Activated CD8-positive, alpha-beta T cell treated with anti-CD3 and anti-CD28 coated beads for 36 hours (primary cell): Measurements from ENCODE around the gene INTS3. TPM values are rescaled to one million over a fixed set of nuclear protein-coding genes. Genes with fewer than 3 reads are reported as not detected.

ENCODE experiments used
- ATAC-seq: fragments of 200-7000 bp; cut with Tn5 transposase; one replicate; pipeline ENCODE4 v1.10.0; 2021; ENCODE audit warnings: mild to moderate bottlenecking, moderate library complexity
- CTCF ChIA-PET: fragments of 350-600 bp; sonication (Branson Sonifier 250); formaldehyde crosslinking; loops from one replicate; lab custom pipeline; 2021; ENCODE audit warnings: antibody characterized with exemption; lab: Charles Lee
- POLR2A ChIA-PET: fragments of 350-600 bp; sonication (Branson Sonifier 250); formaldehyde crosslinking; loops from one replicate; lab custom pipeline; 2021; ENCODE audit warnings: antibody characterized with exemption; lab: Charles Lee
- DNase-seq: peaks from one replicate; pipeline ENCODE4 v3.0.0-alpha.2; 2020
- H3K27ac Mint-ChIP-seq: one replicate; pipeline ENCODE4 v1.8.0; 2021; ENCODE audit warnings: mild to moderate bottlenecking, mixed read lengths
- H3K27me3 Mint-ChIP-seq: one replicate; pipeline ENCODE4 v1.8.0; 2021; ENCODE audit warnings: mixed read lengths
- H3K36me3 Mint-ChIP-seq: one replicate; pipeline ENCODE4 v1.8.0; 2021; ENCODE audit warnings: low read depth, mixed read lengths
- H3K4me1 Mint-ChIP-seq: one replicate; pipeline ENCODE4 v1.8.0; 2021; ENCODE audit warnings: low read depth, mixed read lengths
- H3K4me3 Mint-ChIP-seq: one replicate; pipeline ENCODE4 v1.8.0; 2021; ENCODE audit warnings: mild to moderate bottlenecking, moderate library complexity, mixed read lengths
- H3K9me3 Mint-ChIP-seq: one replicate; pipeline ENCODE4 v1.8.0; 2021; ENCODE audit warnings: mixed read lengths
- intact Hi-C: fragments of 100-400 bp; cut with micrococcal nuclease; formaldehyde crosslinking; loops from one replicate; pipeline ENCODE4 v1.10.0; 2022
- microRNA-seq: library from miRNA; unstranded; fragments of <30 nt; microRNA quantifications from one replicate; pipeline ENCODE4 v1.2.0, GENCODE V29; 2022; ENCODE audit warnings: borderline microRNAs expressed, borderline replicate concordance
- total RNA-seq, 2 experiments: library from RNA; stranded (reverse); gene quantifications; one replicate each; pipeline ENCODE4 v1.2.3, GENCODE V29; 2021
- TF ChIP-seq, protein P1 (sequence below): fragments of 200-600 bp; IDR thresholded peaks from one replicate; pipeline ENCODE4 v1.8.0; 2022; ENCODE audit warnings: antibody characterized with exemption, mild to moderate bottlenecking

The INTS3 gene
- total RNA-seq, 2 experiments from 2014 or later, result 45.0 to 45.5 TPM

DNA sequence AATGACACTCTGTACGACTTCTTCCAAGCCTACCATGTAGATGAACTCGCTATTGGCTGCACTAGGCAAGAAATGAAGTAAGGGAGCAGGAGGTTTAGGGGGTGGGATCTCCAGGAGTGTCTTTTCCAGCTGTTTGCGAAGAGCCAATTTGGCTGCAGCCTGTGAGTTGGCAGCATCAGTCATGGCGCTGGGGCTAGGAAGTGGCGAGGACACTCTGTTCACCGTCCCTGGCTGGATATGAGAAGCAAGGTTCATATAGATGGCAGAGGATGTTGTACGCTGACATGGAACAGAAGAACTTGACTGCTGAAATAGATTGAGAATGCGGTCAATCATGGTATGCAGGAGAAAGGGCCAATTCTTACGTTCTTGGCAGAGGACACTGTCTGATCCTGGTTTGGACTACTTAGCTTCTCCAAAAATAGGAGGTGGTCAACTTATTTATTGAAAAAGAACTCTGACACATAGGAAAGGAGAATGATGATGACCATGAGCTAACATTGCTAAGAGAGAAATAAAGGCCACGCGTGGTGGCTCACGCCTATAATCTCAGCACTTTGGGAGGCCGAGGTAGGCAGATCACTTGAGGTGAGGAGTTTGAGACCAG, 88.5 kb downstream of the INTS3 start:
- intact Hi-C loops, result no loop called here
- Mint-ChIP-seq H3K9me3 (no peaks in the 10 kb centered on the region), H3K4me1 (no peaks in the 10 kb centered on the region), H3K27ac (no peak overlapping the region), H3K4me3 (no peak overlapping the region), H3K36me3 (peaks cover 44% of the 10 kb centered on the region), H3K27me3 (no peaks in the 10 kb centered on the region)
- ChIA-PET CTCF (interaction anchor here (1.1 to 2.7 kb wide), 5 partner anchors 8 to 170 kb away, joined by 3 to 10 read pairs (median 3); partner anchors contain the start of gene RAB13), POLR2A (interaction anchor here (0.6 to 1.3 kb wide), 4 partner anchors 8 to 175 kb away, joined by 3 to 6 read pairs (median 4); no protein-coding TSS in a partner anchor)
- TF ChIP-seq, protein P1, sequence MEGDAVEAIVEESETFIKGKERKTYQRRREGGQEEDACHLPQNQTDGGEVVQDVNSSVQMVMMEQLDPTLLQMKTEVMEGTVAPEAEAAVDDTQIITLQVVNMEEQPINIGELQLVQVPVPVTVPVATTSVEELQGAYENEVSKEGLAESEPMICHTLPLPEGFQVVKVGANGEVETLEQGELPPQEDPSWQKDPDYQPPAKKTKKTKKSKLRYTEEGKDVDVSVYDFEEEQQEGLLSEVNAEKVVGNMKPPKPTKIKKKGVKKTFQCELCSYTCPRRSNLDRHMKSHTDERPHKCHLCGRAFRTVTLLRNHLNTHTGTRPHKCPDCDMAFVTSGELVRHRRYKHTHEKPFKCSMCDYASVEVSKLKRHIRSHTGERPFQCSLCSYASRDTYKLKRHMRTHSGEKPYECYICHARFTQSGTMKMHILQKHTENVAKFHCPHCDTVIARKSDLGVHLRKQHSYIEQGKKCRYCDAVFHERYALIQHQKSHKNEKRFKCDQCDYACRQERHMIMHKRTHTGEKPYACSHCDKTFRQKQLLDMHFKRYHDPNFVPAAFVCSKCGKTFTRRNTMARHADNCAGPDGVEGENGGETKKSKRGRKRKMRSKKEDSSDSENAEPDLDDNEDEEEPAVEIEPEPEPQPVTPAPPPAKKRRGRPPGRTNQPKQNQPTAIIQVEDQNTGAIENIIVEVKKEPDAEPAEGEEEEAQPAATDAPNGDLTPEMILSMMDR, result no peak
- DNase-seq, result no peak
- ATAC-seq, result no peak

DNA sequence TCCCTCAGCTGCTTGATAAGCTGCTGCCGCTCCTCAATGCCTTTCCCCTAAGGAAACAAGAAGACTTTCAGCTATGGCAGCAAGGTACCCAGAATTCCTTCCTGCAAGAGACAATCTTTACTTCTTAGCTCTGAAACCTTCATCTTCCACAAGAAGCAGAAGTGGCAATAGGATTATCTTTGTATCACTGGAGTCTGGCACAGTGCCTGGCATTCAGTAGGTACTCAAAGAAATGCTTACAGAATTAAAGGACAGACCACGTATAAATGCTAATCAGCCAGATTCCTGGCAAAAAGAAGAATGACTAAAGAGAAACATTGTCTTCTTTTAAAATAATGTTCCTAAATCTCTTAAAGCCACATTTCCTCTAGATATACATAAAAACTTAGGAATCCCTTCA, 91.0 kb downstream of the INTS3 start:
- ATAC-seq, result no peak
- Mint-ChIP-seq H3K27ac (no peak overlapping the region), H3K36me3 (peaks cover 34% of the 10 kb centered on the region)

More for the DNA sequence above, 91.0 kb downstream of the INTS3 start:
- no peak for DNase-seq
- Mint-ChIP-seq H3K9me3 (no peaks in the 10 kb centered on the region), H3K4me3 (no peak overlapping the region), H3K27me3 (no peaks in the 10 kb centered on the region), H3K4me1 (peaks cover 2% of the 10 kb centered on the region)
- POLR2A ChIA-PET, result no interaction called here
- intact Hi-C loops, result no loop called here
- TF ChIP-seq, protein P1, result no peak
- CTCF ChIA-PET, result interaction anchor here (1.2 to 4.0 kb wide), 3 partner anchors 22 to 168 kb away, joined by 5 to 22 read pairs (median 12); partner anchors contain the start of gene RAB13

Small RNAs within 50 kb of the gene (microRNA-seq; reads per million reads assigned to microRNA genes)
- not detected for gene MIR8083

Other genes with a start within 250 kb of the INTS3 start
- gene S100A6, start 192.1 kb upstream of the INTS3 start, total RNA-seq, result 100 to 1,000 TPM; 200 to 211 TPM
- 1 to 10 TPM; 1.1 to 1.2 TPM for gene S100A5, start 187.1 kb upstream of the INTS3 start, total RNA-seq
- gene S100A4, start 182.2 kb upstream of the INTS3 start, total RNA-seq, result 100 to 1,000 TPM; 109 to 118 TPM
- not detected for gene S100A3, start 178.8 kb upstream of the INTS3 start, total RNA-seq
- under 1 TPM in 1 of 2 experiments, not detected in 1; 0.50 TPM for gene S100A2, start 162.2 kb upstream of the INTS3 start, total RNA-seq
- not detected for gene S100A16, start 114.9 kb upstream of the INTS3 start, total RNA-seq
- not detected for gene S100A14, start 111.7 kb upstream of the INTS3 start, total RNA-seq
- gene S100A13, start 100.5 kb upstream of the INTS3 start, total RNA-seq, result 1 to 10 TPM; 8.1 to 9.4 TPM
- not detected for gene S100A1, start 99.6 kb upstream of the INTS3 start, total RNA-seq
- 10 to 100 TPM; 76.8 to 83.2 TPM for gene CHTOP, start 94.0 kb upstream of the INTS3 start, total RNA-seq
- 10 to 100 TPM; 25.7 to 27.3 TPM for gene SNAPIN, start 69.3 kb upstream of the INTS3 start, total RNA-seq
- gene ILF2, start 57.1 kb upstream of the INTS3 start, total RNA-seq, result 100 to 1,000 TPM; 328 to 333 TPM
- gene NPR1, start 49.4 kb upstream of the INTS3 start, total RNA-seq, result not detected
- gene SLC27A3, start 47.4 kb downstream of the INTS3 start, total RNA-seq, result 1 to 10 TPM; 7.2 to 10.0 TPM
- 10 to 100 TPM; 59.5 to 59.8 TPM for gene GATAD2B, start 194.9 kb downstream of the INTS3 start, total RNA-seq
- 100 to 1,000 TPM; 102 to 107 TPM for gene DENND4B, start 218.7 kb downstream of the INTS3 start, total RNA-seq
- 10 to 100 TPM; 67.3 to 71.8 TPM for gene CRTC2, start 230.6 kb downstream of the INTS3 start, total RNA-seq
- gene SLC39A1, start 235.5 kb downstream of the INTS3 start, total RNA-seq, result 10 to 100 TPM; 40.3 to 42.2 TPM
- 1 to 10 TPM; 8.3 to 8.8 TPM for gene CREB3L4, start 239.9 kb downstream of the INTS3 start, total RNA-seq
- 100 to 1,000 TPM; 151 to 153 TPM for gene JTB, start 249.6 kb downstream of the INTS3 start, total RNA-seq